Naive thymus-derived CD4-positive, alpha-beta T cell (primary cell): ENCODE measurements around the gene STUM. TPM values are rescaled to one million over a fixed set of nuclear protein-coding genes. Genes with fewer than 3 reads are reported as not detected.

ENCODE experiments used
- ATAC-seq: fragments of 150-1000 bp; cut with Tn5 transposase; 2 replicates; pipeline ENCODE4 v1.10.0; 2021; ENCODE audit warnings: mild to moderate bottlenecking, moderate library complexity
- CTCF ChIA-PET: fragments of 350-600 bp; sonication (Branson Sonifier 250); formaldehyde crosslinking; loops from one replicate; lab custom pipeline; 2021; ENCODE audit warnings: antibody characterized with exemption; lab: Charles Lee
- POLR2A ChIA-PET: fragments of 350-600 bp; sonication (Branson Sonifier 250); formaldehyde crosslinking; loops from one replicate; lab custom pipeline; 2021; ENCODE audit warnings: antibody characterized with exemption, inconsistent platforms; lab: Charles Lee
- DNase-seq, 9 donors: peaks; one replicate each; pipeline versions ENCODE4 v3.0.0 to v3.0.0-alpha.2; 2020 to 2022; ENCODE audit warnings: mixed read lengths in 1 of 9
- H3K27ac ChIP-seq: one replicate; pipeline ENCODE4 v1.7.0; 2013; ENCODE audit warnings: mild to moderate bottlenecking, low read depth, low read length, moderate library complexity
- H3K27me3 ChIP-seq, 2 donors: one replicate each; pipeline ENCODE4 v1.7.0; 2013; ENCODE audit warnings: low read length in 2 of 2, mild to moderate bottlenecking in 2 of 2, moderate library complexity in 2 of 2; ENCODE audit not compliant: control insufficient read depth in 2 of 2, insufficient read depth in 2 of 2
- H3K36me3 ChIP-seq, 3 experiments: 1 replicate in 2 of 3; 2 replicates in 1 of 3; pipeline ENCODE4 v1.7.0; 2013; ENCODE audit warnings: low read length in 3 of 3, mild to moderate bottlenecking in 3 of 3, moderate library complexity in 1 of 3; ENCODE audit not compliant: insufficient read depth in 3 of 3, control insufficient read depth in 2 of 3
- H3K4me1 ChIP-seq, 2 donors: one replicate each; pipeline ENCODE4 v1.7.0; 2013; ENCODE audit warnings: low read length in 2 of 2, mild to moderate bottlenecking in 2 of 2, moderate library complexity in 1 of 2; ENCODE audit not compliant: control insufficient read depth in 2 of 2, insufficient read depth in 2 of 2
- H3K4me3 ChIP-seq: 2 replicates; pipeline ENCODE4 v1.7.0; 2013; ENCODE audit warnings: mild to moderate bottlenecking, low read length
- H3K9me3 ChIP-seq, 3 experiments: 1 replicate in 2 of 3; 2 replicates in 1 of 3; pipeline ENCODE4 v1.7.0; 2013; ENCODE audit warnings: low read length in 3 of 3; ENCODE audit not compliant: control insufficient read depth in 2 of 3
- H3K27ac Mint-ChIP-seq, 9 donors: one replicate each; pipeline ENCODE4 v1.8.0; 2020 to 2022; ENCODE audit warnings: mixed read lengths in 9 of 9, mild to moderate bottlenecking in 8 of 9, moderate library complexity in 5 of 9, inconsistent platforms in 2 of 9
- H3K27me3 Mint-ChIP-seq, 5 donors: one replicate each; pipeline ENCODE4 v1.8.0; 2021 to 2022; ENCODE audit warnings: mixed read lengths in 5 of 5, mild to moderate bottlenecking in 1 of 5
- H3K36me3 Mint-ChIP-seq, 5 donors: one replicate each; pipeline ENCODE4 v1.8.0; 2020 to 2022; ENCODE audit warnings: mixed read lengths in 5 of 5, mild to moderate bottlenecking in 3 of 5, inconsistent platforms in 1 of 5
- H3K4me1 Mint-ChIP-seq, 7 donors: one replicate each; pipeline ENCODE4 v1.8.0; 2020 to 2022; ENCODE audit warnings: mixed read lengths in 7 of 7, mild to moderate bottlenecking in 3 of 7, inconsistent platforms in 1 of 7
- H3K4me3 Mint-ChIP-seq, 10 donors: one replicate each; pipeline ENCODE4 v1.8.0; 2020 to 2022; ENCODE audit warnings: mild to moderate bottlenecking in 10 of 10, mixed read lengths in 10 of 10, moderate library complexity in 6 of 10, inconsistent platforms in 2 of 10
- H3K9me3 Mint-ChIP-seq, 11 donors: one replicate each; pipeline ENCODE4 v1.8.0; 2020 to 2022; ENCODE audit warnings: mixed read lengths in 11 of 11, mild to moderate bottlenecking in 4 of 11, inconsistent platforms in 1 of 11, moderate library complexity in 1 of 11
- intact Hi-C, 2 donors: fragments of 100-400 bp; cut with micrococcal nuclease; formaldehyde crosslinking; loops; one replicate each; pipeline ENCODE4 v1.15.1; 2023
- polyA plus RNA-seq, 2 donors: library from polyadenylated mRNA; unstranded; fragments of 300-500 nt; fragmentation: Illumina TruSeq; gene quantifications; one replicate each; pipeline ENCODE4 v1.2.3, GENCODE V29; 2021
- total RNA-seq, 6 experiments: library from RNA in 5 of 6; stranded (reverse) in 5 of 6; gene quantifications; 1 replicate in 5 of 6; 2 replicates in 1 of 6; pipeline ENCODE4 v1.2.3 and lab custom pipeline; 2021 to 2026

STUM gene
- total and polyA plus RNA-seq, 7 experiments from 2014 or later: not detected

GRCh38 chr1:226541631-226542622 lies 6.6 kb upstream of the STUM start:
- Histone ChIP-seq H3K9me3 (no peaks in the 10 kb centered on the region), H3K4me1 (no peaks in the 10 kb centered on the region), H3K27ac (no peak overlapping the region), H3K4me3 (no peak overlapping the region), H3K27me3 (no peaks in the 10 kb centered on the region), H3K36me3 (no peaks in the 10 kb centered on the region)
- intact Hi-C loops: no loop called here
- no peaks in the 10 kb centered on the region for H3K9me3 Mint-ChIP-seq
- POLR2A ChIA-PET: interaction anchor here (0.7 kb wide), 1 partner anchor 82 kb away, joined by 3 read pairs; no protein-coding TSS in a partner anchor
- peaks cover 5 to 35% (median 10%) of the 10 kb centered on the region in 5 donors for H3K27me3 Mint-ChIP-seq
- H3K4me3 Mint-ChIP-seq: no peak overlapping the region
- ATAC-seq: no peak
- H3K36me3 Mint-ChIP-seq: no peaks in the 10 kb centered on the region
- no peak for DNase-seq
- CTCF ChIA-PET: interaction anchor here (0.6 to 0.9 kb wide), 3 partner anchors 8 to 60 kb away, joined by 3 read pairs; no protein-coding TSS in a partner anchor
- no peaks in the 10 kb centered on the region for H3K4me1 Mint-ChIP-seq
- H3K27ac Mint-ChIP-seq: no peak overlapping the region

DNA sequence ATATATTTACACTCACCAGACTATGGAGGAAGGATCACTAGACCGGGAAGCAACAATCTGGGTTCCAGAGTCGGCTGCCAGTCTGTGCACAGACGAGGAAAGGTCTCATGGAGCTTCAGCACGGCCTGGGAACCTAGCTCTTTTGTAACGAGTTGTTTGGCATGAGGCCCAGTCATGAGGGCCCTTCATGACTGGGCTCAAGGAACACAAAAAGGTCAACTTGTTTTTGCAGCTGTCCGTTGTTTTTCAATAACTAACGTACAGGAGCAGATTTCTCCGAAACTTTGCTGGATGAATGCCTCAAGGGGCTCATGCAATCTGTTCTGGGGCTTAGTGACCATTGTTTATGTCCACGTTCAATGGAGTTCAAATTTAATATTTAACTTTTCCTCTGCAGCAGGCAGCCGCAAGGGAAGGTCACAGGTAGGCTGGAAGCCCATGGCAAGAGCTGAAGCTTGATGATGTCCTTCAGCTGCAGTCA lies 5.9 kb upstream of the STUM start:
- H3K4me3 Mint-ChIP-seq: no peak overlapping the region
- H3K9me3 Mint-ChIP-seq: no peaks in the 10 kb centered on the region
- intact Hi-C loops: no loop called here
- ATAC-seq (no peak), DNase-seq (no peak)
- Histone ChIP-seq H3K27ac (no peak overlapping the region), H3K9me3 (no peaks in the 10 kb centered on the region), H3K27me3 (no peaks in the 10 kb centered on the region), H3K4me3 (no peak overlapping the region), H3K36me3 (no peaks in the 10 kb centered on the region), H3K4me1 (no peaks in the 10 kb centered on the region)
- peaks cover 7 to 43% (median 12%) of the 10 kb centered on the region in 5 donors for H3K27me3 Mint-ChIP-seq
- peaks cover 0 to 2% (median 0%) of the 10 kb centered on the region in 7 donors for H3K4me1 Mint-ChIP-seq
- no peak overlapping the region for H3K27ac Mint-ChIP-seq
- ChIA-PET POLR2A (no interaction called here), CTCF (no interaction called here)
- H3K36me3 Mint-ChIP-seq: no peaks in the 10 kb centered on the region

DNA sequence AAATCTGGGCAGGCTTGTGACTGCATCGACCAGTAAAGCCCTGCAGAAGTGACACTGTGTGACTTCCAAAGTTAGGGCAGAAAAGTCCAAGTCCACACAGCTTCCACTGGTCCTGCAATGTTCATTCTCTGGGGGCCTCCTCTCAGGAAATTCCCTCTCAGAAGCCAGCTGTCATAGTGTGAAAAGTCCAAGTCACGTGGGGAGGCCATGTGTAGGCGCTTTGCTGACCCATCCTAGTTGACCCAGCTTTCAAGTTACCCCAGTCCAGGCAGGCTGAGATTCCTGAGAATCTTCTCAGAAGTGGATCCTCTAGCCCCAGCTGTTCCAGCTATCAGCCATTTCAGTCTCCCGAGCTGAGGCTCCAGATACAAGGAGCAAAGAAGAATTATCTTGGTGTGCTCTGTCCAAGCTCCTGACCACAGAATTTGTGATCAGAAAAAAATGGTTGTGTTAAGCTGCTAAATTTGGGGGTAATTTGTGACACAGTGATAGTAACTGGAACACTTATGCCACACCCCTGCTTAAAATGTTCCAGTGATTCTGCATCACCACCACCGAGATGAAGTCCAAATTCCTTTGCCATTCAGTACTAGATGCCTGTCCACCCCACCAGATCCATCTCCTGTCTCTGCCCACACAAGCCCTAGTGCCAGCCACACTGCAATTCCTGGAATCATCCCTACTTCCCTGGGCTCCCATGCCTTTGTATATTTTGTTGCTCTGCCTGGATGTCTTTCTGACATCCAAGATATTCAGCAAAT lies 2.5 kb upstream of the STUM start:
- no peak overlapping the region for H3K4me3 Mint-ChIP-seq

GRCh38 chr1:226546926-226547325 lies 1.6 kb upstream of the STUM start:
- Mint-ChIP-seq H3K4me1 (peaks cover 0 to 19% (median 10%) of the 10 kb centered on the region in 7 donors), H3K27ac (no peak overlapping the region), H3K27me3 (peaks cover 31 to 71% (median 38%) of the 10 kb centered on the region in 5 donors), H3K4me3 (no peak overlapping the region), H3K36me3 (no peaks in the 10 kb centered on the region), H3K9me3 (no peaks in the 10 kb centered on the region)
- H3K36me3 ChIP-seq: no peaks in the 10 kb centered on the region
- ATAC-seq (no peak), DNase-seq (no peak)
- no peak overlapping the region for H3K27ac ChIP-seq
- no peak overlapping the region for H3K4me3 ChIP-seq
- intact Hi-C loops: loop anchor here (1.0 to 5.0 kb wide), 7 partner anchors 61 to 280 kb away; partner anchors contain the start of gene PARP1 (in 1 of the 2)
- CTCF ChIA-PET: interaction anchor here (1.0 to 1.1 kb wide), 3 partner anchors 9 to 238 kb away, joined by 3 to 4 read pairs (median 3); partner anchors contain the start of gene LIN9
- H3K9me3 ChIP-seq: no peaks in the 10 kb centered on the region
- POLR2A ChIA-PET: no interaction called here
- no peaks in the 10 kb centered on the region for H3K27me3 ChIP-seq
- peaks cover 15 to 17% of the 10 kb centered on the region in 2 donors for H3K4me1 ChIP-seq

More for the DNA sequence above, 2.5 kb upstream of the STUM start:
- Histone ChIP-seq H3K27ac (no peak overlapping the region), H3K9me3 (no peaks in the 10 kb centered on the region), H3K4me1 (peaks cover 15 to 17% of the 10 kb centered on the region in 2 donors), H3K4me3 (no peak overlapping the region), H3K27me3 (no peaks in the 10 kb centered on the region), H3K36me3 (no peaks in the 10 kb centered on the region)
- Mint-ChIP-seq H3K27me3 (peaks cover 22 to 63% (median 32%) of the 10 kb centered on the region in 5 donors), H3K9me3 (no peaks in the 10 kb centered on the region), H3K27ac (no peak overlapping the region), H3K36me3 (no peaks in the 10 kb centered on the region), H3K4me1 (peaks cover 0 to 19% (median 10%) of the 10 kb centered on the region in 7 donors)
- ChIA-PET CTCF (interaction anchor here (0.6 to 1.1 kb wide), 2 partner anchors 10 to 716 kb away, joined by 3 read pairs; no protein-coding TSS in a partner anchor), POLR2A (no interaction called here)
- intact Hi-C loops: loop anchor here (2.0 to 5.0 kb wide), 5 partner anchors 63 to 281 kb away; partner anchors contain the start of gene PARP1 (in 1 of the 2)
- DNase-seq: no peak
- ATAC-seq: no peak

GRCh38 chr1:226547754-226548191 lies 791 bp upstream of the STUM start:
- DNase-seq (peak in 8 of 9 donors; percentile 17 to 56 (median 50)), ATAC-seq (peak; percentile 75)
- H3K4me1 Mint-ChIP-seq: peaks cover 0 to 19% (median 10%) of the 10 kb centered on the region in 7 donors
- Histone ChIP-seq H3K27me3 (no peaks in the 10 kb centered on the region), H3K4me1 (peaks cover 15 to 17% of the 10 kb centered on the region in 2 donors), H3K9me3 (no peaks in the 10 kb centered on the region), H3K27ac (no peak overlapping the region), H3K36me3 (no peaks in the 10 kb centered on the region), H3K4me3 (no peak overlapping the region)
- ChIA-PET CTCF (interaction anchor here (1.0 kb wide), 2 partner anchors 38 to 238 kb away, joined by 3 to 4 read pairs; partner anchors contain the start of gene LIN9), POLR2A (no interaction called here)
- H3K9me3 Mint-ChIP-seq: no peaks in the 10 kb centered on the region
- no peaks in the 10 kb centered on the region for H3K36me3 Mint-ChIP-seq
- H3K27ac Mint-ChIP-seq: no peak overlapping the region
- H3K27me3 Mint-ChIP-seq: peaks cover 37 to 77% (median 39%) of the 10 kb centered on the region in 5 donors
- H3K4me3 Mint-ChIP-seq: peak overlapping the region in 9 of 10 donors; percentile 17 to 70 (median 51)
- intact Hi-C loops: loop anchor here (1.0 to 5.0 kb wide), 7 partner anchors 61 to 280 kb away; partner anchors contain the start of gene PARP1 (in 1 of the 2)
